SK-N-SH (cell line): Measurements from ENCODE around the gene AMMECR1. TPM values are rescaled to one million over a fixed set of nuclear protein-coding genes. Genes with fewer than 3 reads are reported as not detected.

ENCODE experiments used
- CTCF ChIA-PET: fragments of 300-600, 350-600 bp; formaldehyde crosslinking; extraction: SDS; loops from one replicate; lab custom pipeline; 2021; lab: Yijun Ruan, JAX
- POLR2A ChIA-PET: fragments of 350-600 bp; sonication (Branson Sonifier 250); formaldehyde crosslinking; extraction: SDS; loops from one replicate; lab custom pipeline; 2020; ENCODE audit warnings: antibody characterized with exemption, inconsistent platforms; lab: Yijun Ruan, JAX
- DNase-seq: peaks from one replicate; pipeline ENCODE4 v3.0.0; 2012
- H2AFZ ChIP-seq: fragments of 200-600 bp; sonication (generic); 2 replicates; pipeline ENCODE4 v1.8.1; 2016; ENCODE audit warnings: antibody characterized with exemption, mild to moderate bottlenecking, low read depth
- H3F3A ChIP-seq: fragments of 200-600 bp; sonication (generic); replicated peaks from 2 replicates; pipeline ENCODE3; 2016; ENCODE audit warnings: antibody characterized with exemption, mild to moderate bottlenecking; ENCODE audit not compliant: insufficient read depth
- H3K27ac ChIP-seq, 2 experiments: fragments of 200-500 bp in 1 of 2; fragments of 200-600 bp in 1 of 2; sonication (Bioruptor generic) in 1 of 2; sonication (generic), shearing (Covaris generic) in 1 of 2; 2 replicates each; pipeline versions ENCODE4 v1.5.1 to v1.6.1; 2014 to 2016; ENCODE audit warnings: low read depth in 2 of 2, inconsistent platforms in 1 of 2, low read length in 1 of 2, mild to moderate bottlenecking in 1 of 2, mixed read lengths in 1 of 2
- H3K27me3 ChIP-seq: fragments of 200-600 bp; sonication (generic), shearing (Covaris generic); 2 replicates; pipeline ENCODE4 v1.6.1; 2016; ENCODE audit warnings: mixed run types; ENCODE audit not compliant: insufficient read depth
- H3K36me3 ChIP-seq, 2 experiments: fragments of 200-500 bp in 1 of 2; fragments of 200-600 bp in 1 of 2; sonication (Bioruptor generic) in 1 of 2; sonication (generic) in 1 of 2; replicated peaks in 1 of 2; 2 replicates each; pipeline versions ENCODE3 to v1.5.1; 2014 to 2016; ENCODE audit warnings: low read length in 1 of 2, mild to moderate bottlenecking in 1 of 2; ENCODE audit not compliant: insufficient read depth in 2 of 2, control insufficient read depth in 1 of 2
- H3K4me1 ChIP-seq, 2 experiments: fragments of 200-500 bp in 1 of 2; fragments of 200-600 bp in 1 of 2; sonication (Bioruptor generic) in 1 of 2; sonication (generic), shearing (Covaris generic) in 1 of 2; 2 replicates each; pipeline versions ENCODE4 v1.5.1 to v1.6.1; 2014 to 2016; ENCODE audit warnings: low read depth in 1 of 2, low read length in 1 of 2, mixed run types in 1 of 2; ENCODE audit not compliant: insufficient read depth in 2 of 2, control insufficient read depth in 1 of 2
- H3K4me2 ChIP-seq: fragments of 200-600 bp; sonication (generic), shearing (Covaris generic); 2 replicates; pipeline ENCODE4 v1.6.1; 2017; ENCODE audit warnings: mixed run types
- H3K4me3 ChIP-seq, 2 experiments: fragments of 200-500 bp in 1 of 2; fragments of 200-600 bp in 1 of 2; sonication (Bioruptor generic) in 1 of 2; sonication (generic), shearing (Covaris generic) in 1 of 2; 2 replicates each; pipeline versions ENCODE4 v1.5.1 to v1.8.1; 2014 to 2016; ENCODE audit warnings: low read depth in 2 of 2, inconsistent platforms in 1 of 2, low read length in 1 of 2, mild to moderate bottlenecking in 1 of 2, mixed read lengths in 1 of 2, moderate library complexity in 1 of 2
- H3K79me2 ChIP-seq: fragments of 200-600 bp; sonication (generic); 2 replicates; pipeline ENCODE4 v1.8.1; 2017; ENCODE audit warnings: mild to moderate bottlenecking; ENCODE audit not compliant: insufficient read depth
- H3K9ac ChIP-seq: fragments of 200-600 bp; sonication (generic); 2 replicates; pipeline ENCODE4 v1.6.1; 2017; ENCODE audit warnings: mixed run types
- H3K9me2 ChIP-seq: fragments of 200-600 bp; sonication (generic); 2 replicates; pipeline ENCODE4 v1.6.1; 2017; ENCODE audit warnings: mixed run types
- H3K9me3 ChIP-seq: fragments of 200-600 bp; sonication (generic); 2 replicates; pipeline ENCODE4 v1.6.1; 2017; ENCODE audit warnings: mixed run types, mild to moderate bottlenecking, moderate library complexity
- H4K20me1 ChIP-seq: fragments of 200-600 bp; sonication (generic); 2 replicates; pipeline ENCODE4 v1.6.1; 2017; ENCODE audit warnings: mild to moderate bottlenecking, mixed run types; ENCODE audit not compliant: insufficient read depth
- CHD2 ChIP-seq: fragments of 150-350 bp; IDR thresholded peaks from 2 replicates; pipeline ENCODE4 v1.6.1; 2018; ENCODE audit warnings: low read length; ENCODE audit not compliant: partially characterized antibody
- CTCF ChIP-seq: fragments of 200-600 bp; sonication (generic); IDR thresholded peaks from 2 replicates; pipeline ENCODE4 v1.6.1; 2017; ENCODE audit warnings: antibody characterized with exemption, mild to moderate bottlenecking, moderate library complexity
- ELF1 ChIP-seq: IDR thresholded peaks from 2 replicates; pipeline ENCODE4 v1.4.0; 2012
- EP300 ChIP-seq, 2 experiments: IDR thresholded peaks; 2 replicates each; pipeline versions ENCODE4 v1.4.0 to v1.6.1; 2012; ENCODE audit warnings: borderline replicate concordance in 1 of 2, low read depth in 1 of 2, low read length in 1 of 2
- EZH2phosphoT487 ChIP-seq: fragments of 200-600 bp; sonication (generic); IDR thresholded peaks from 2 replicates; pipeline ENCODE4 v1.6.1; 2017; ENCODE audit warnings: low read depth, mixed run types, mild to moderate bottlenecking, antibody characterized with exemption, moderate library complexity, borderline replicate concordance
- FOSL2 ChIP-seq: IDR thresholded peaks from 2 replicates; pipeline ENCODE4 v1.4.0; 2012; ENCODE audit warnings: low read depth, mild to moderate bottlenecking, moderate library complexity, borderline replicate concordance
- FOXM1 ChIP-seq: IDR thresholded peaks from 2 replicates; pipeline ENCODE4 v1.4.0; 2012; ENCODE audit warnings: low read depth, mild to moderate bottlenecking
- JUND ChIP-seq: IDR thresholded peaks from 2 replicates; pipeline ENCODE4 v1.4.0; 2012
- MAX ChIP-seq: IDR thresholded peaks from 2 replicates; pipeline ENCODE4 v1.4.0; 2012; ENCODE audit warnings: low read depth
- NFIC ChIP-seq: IDR thresholded peaks from 2 replicates; pipeline ENCODE4 v1.4.0; 2012; ENCODE audit warnings: borderline replicate concordance
- NRF1 ChIP-seq: IDR thresholded peaks from 2 replicates; pipeline ENCODE4 v1.6.1; 2012; ENCODE audit warnings: low read depth, mild to moderate bottlenecking, low read length
- PBX3 ChIP-seq: IDR thresholded peaks from 2 replicates; pipeline ENCODE4; 2012
- POLR2AphosphoS5 ChIP-seq: IDR thresholded peaks from 2 replicates; pipeline ENCODE4 v1.6.1; 2012; ENCODE audit warnings: low read depth, low read length
- RAD21 ChIP-seq: IDR thresholded peaks from 2 replicates; pipeline ENCODE4 v1.6.1; 2012; ENCODE audit warnings: mild to moderate bottlenecking, low read length
- RCOR1 ChIP-seq: fragments of 150-350 bp; IDR thresholded peaks from 2 replicates; pipeline ENCODE4 v1.6.1; 2017; ENCODE audit warnings: antibody characterized with exemption, low read length
- REST ChIP-seq: IDR thresholded peaks from 2 replicates; pipeline ENCODE4 v1.6.1; 2012; ENCODE audit warnings: mild to moderate bottlenecking, low read depth, low read length, moderate library complexity
- TCF12 ChIP-seq: IDR thresholded peaks from 2 replicates; pipeline ENCODE4 v1.4.0; 2012
- USF1 ChIP-seq: IDR thresholded peaks from 2 replicates; pipeline ENCODE4 v1.4.0; 2012; ENCODE audit warnings: low read depth, borderline replicate concordance
- USF2 ChIP-seq: fragments of 150-350 bp; IDR thresholded peaks from 2 replicates; pipeline ENCODE4 v1.6.1; 2017; ENCODE audit warnings: antibody characterized with exemption, low read length, low read depth, borderline replicate concordance
- WGBS: methylation state at CpG from one replicate; pipeline ENCODE4 v1.1.6; 2017; ENCODE audit warnings: low lambda C conversion rate; 5-methylcytosine and 5-hydroxymethylcytosine counted together
- polyA plus RNA-seq, 3 experiments: library from polyadenylated mRNA; depleted of rRNA; stranded (reverse); fragments of >200 nt; gene quantifications; 2 replicates each; pipeline ENCODE4 v1.2.3, GENCODE V29; 2012

The AMMECR1 gene
- polyA plus RNA-seq, 1 of the 3 experiments (the other 2 are of a cell fraction) = 1.3 TPM

GRCh38 chrX:110287605-110288004, 30.3 kb downstream of the AMMECR1 start:
- Histone ChIP-seq H3K4me1 (no peaks in the 10 kb centered on the region), H4K20me1 (no peaks in the 10 kb centered on the region), H3F3A (peaks cover 13% of the 10 kb centered on the region), H3K9ac (no peak overlapping the region), H3K9me2 (no peaks in the 10 kb centered on the region), H3K4me3 (no peak overlapping the region), H3K79me2 (no peaks in the 10 kb centered on the region; the same call in 1 of the 2 replicates), H3K9me3 (no peaks in the 10 kb centered on the region), H2AFZ (no peak overlapping the region), H3K36me3 (no peaks in the 10 kb centered on the region), H3K4me2 (no peak overlapping the region), H3K27ac (no peak overlapping the region), H3K27me3 (no peaks in the 10 kb centered on the region)
- POLR2A ChIA-PET = no interaction called here
- DNase-seq = no peak
- WGBS = 59% methylated on average over 2 of the region's 2 CpGs
- TF ChIP-seq NFIC = no peak
- no peak for TF ChIP-seq USF1
- TF ChIP-seq CTCF = no peak
- TF ChIP-seq POLR2AphosphoS5 = no peak
- TF ChIP-seq NRF1 = no peak
- TF ChIP-seq ELF1 = no peak
- TF ChIP-seq CHD2 = no peak
- no peak for TF ChIP-seq JUND
- no peak for TF ChIP-seq FOXM1
- TF ChIP-seq USF2 = no peak
- TF ChIP-seq RCOR1 = no peak
- CTCF ChIA-PET = interaction anchor here (1.7 kb wide), 1 partner anchor 9 kb away, joined by 4 read pairs; no protein-coding TSS in a partner anchor

GRCh38 chrX:110286106-110286505, 31.8 kb downstream of the AMMECR1 start:
- H3K9me3 ChIP-seq = no peaks in the 10 kb centered on the region
- no peak for TF ChIP-seq RAD21
- TF ChIP-seq JUND = peak; percentile 54
- TF ChIP-seq EZH2phosphoT487 = no peak
- TF ChIP-seq FOSL2 = peak; percentile 70; the same call in 1 of the 2 replicates
- peak; percentile 76; the same call in 1 of the 2 replicates for TF ChIP-seq USF1
- no peak for TF ChIP-seq NFIC
- peak in 1 of 2 experiments; percentile 20; a peak in 1 of 4 replicates for TF ChIP-seq EP300 (IDR thresholded peaks at IDR 0.05; ENCODE audit: borderline replicate concordance in 1 of 2, low read depth in 1 of 2, low read length in 1 of 2)
- TF ChIP-seq PBX3 = peak; percentile 65
- peak; percentile 23; the same call in 1 of the 2 replicates for TF ChIP-seq TCF12
- TF ChIP-seq MAX = 0 out of 2 replicates have a peak, but pooled peaks have one; percentile 26
- no peak for TF ChIP-seq REST
- TF ChIP-seq, all 33 proteins: peak for 7
- peaks cover 18% of the 10 kb centered on the region for H3F3A ChIP-seq
- CTCF ChIA-PET = no interaction called here
- H3K9ac ChIP-seq = no peak overlapping the region; the same call in 1 of the 2 replicates
- DNase-seq = no peak
- H4K20me1 ChIP-seq = no peaks in the 10 kb centered on the region
- H3K4me1 ChIP-seq = no peaks in the 10 kb centered on the region
- no peaks in the 10 kb centered on the region for H3K36me3 ChIP-seq
- H3K9me2 ChIP-seq = no peaks in the 10 kb centered on the region
- H3K4me3 ChIP-seq = no peak overlapping the region
- no peak overlapping the region for H2AFZ ChIP-seq
- no peak overlapping the region for H3K4me2 ChIP-seq
- WGBS = 31% methylated on average over 6 of the region's 6 CpGs
- H3K27me3 ChIP-seq = no peaks in the 10 kb centered on the region
- peak overlapping the region in 1 of 2 experiments; percentile 78; a peak in 2 of 4 replicates for H3K27ac ChIP-seq
- POLR2A ChIA-PET = no interaction called here
- no peaks in the 10 kb centered on the region; the same call in 1 of the 2 replicates for H3K79me2 ChIP-seq
